GM12801 (cell line): ENCODE data around the gene PDZD4.

Source experiments
- CTCF ChIP-seq: IDR thresholded peaks from one replicate; pipeline ENCODE4 v1.5.1; 2011; ENCODE audit warnings: control low read depth; ENCODE audit not compliant: insufficient read length; ENCODE audit errors: extremely low read depth

PDZD4 gene

GRCh38 chrX:153861151-153861550 is 30.8 kb upstream of the PDZD4 start:
- TF ChIP-seq CTCF: no peak

- no peak for TF ChIP-seq CTCF
Observed at GRCh38 chrX:153857348-153857903, 27.1 kb upstream of the PDZD4 start.

GRCh38 chrX:153854702-153855101 is 24.4 kb upstream of the PDZD4 start:
- TF ChIP-seq CTCF: no peak

GRCh38 chrX:153853902-153854267 is 23.5 kb upstream of the PDZD4 start:
- no peak for TF ChIP-seq CTCF

GRCh38 chrX:153853180-153853901 is 23.0 kb upstream of the PDZD4 start:
- TF ChIP-seq CTCF: no peak

GRCh38 chrX:153851981-153852380 is 21.6 kb upstream of the PDZD4 start:
- no peak for TF ChIP-seq CTCF

GRCh38 chrX:153848325-153848724 is 18.0 kb upstream of the PDZD4 start:
- no peak for TF ChIP-seq CTCF

GRCh38 chrX:153845842-153846241 is 15.5 kb upstream of the PDZD4 start:
- TF ChIP-seq CTCF: no peak
